KMS-11 (cell line): ENCODE results near the gene IQCE.

Source experiments
- H2AFZ ChIP-seq: fragments of 200-600 bp; sonication (generic); 2 replicates; pipeline ENCODE4 v1.6.1; 2016; ENCODE audit warnings: antibody characterized with exemption, mixed run types, low read depth
- H3K27ac ChIP-seq: fragments of 200-600 bp; sonication (generic); 2 replicates; pipeline ENCODE4 v1.6.1; 2016; ENCODE audit warnings: mild to moderate bottlenecking, mixed run types
- H3K27me3 ChIP-seq: fragments of 200-600 bp; sonication (generic); 2 replicates; pipeline ENCODE4 v1.6.1; 2017; ENCODE audit warnings: mild to moderate bottlenecking, low read depth, mixed run types, moderate library complexity; ENCODE audit not compliant: insufficient read depth
- H3K36me3 ChIP-seq: fragments of 200-600 bp; sonication (generic); 2 replicates; pipeline ENCODE4 v1.6.1; 2017; ENCODE audit warnings: mild to moderate bottlenecking, mixed run types; ENCODE audit not compliant: insufficient read depth
- H3K4me1 ChIP-seq: fragments of 200-600 bp; sonication (generic); 2 replicates; pipeline ENCODE4 v1.6.1; 2016; ENCODE audit warnings: mild to moderate bottlenecking, low read depth, mixed run types; ENCODE audit not compliant: poor library complexity, severe bottlenecking
- H3K4me2 ChIP-seq: fragments of 200-600 bp; sonication (generic); 2 replicates; pipeline ENCODE4 v1.7.0; 2016; ENCODE audit warnings: mild to moderate bottlenecking, mixed run types
- H3K4me3 ChIP-seq: fragments of 200-600 bp; sonication (generic); IDR thresholded peaks from 2 replicates; pipeline ENCODE4 v1.6.1; 2017; ENCODE audit warnings: low read depth, low read length, mixed read lengths; ENCODE audit not compliant: insufficient read depth
- H3K79me2 ChIP-seq: fragments of 200-600 bp; sonication (generic); 2 replicates; pipeline ENCODE4 v1.6.1; 2016; ENCODE audit warnings: low read depth, mixed run types; ENCODE audit not compliant: insufficient read depth
- H3K9ac ChIP-seq: fragments of 200-600 bp; sonication (generic); 2 replicates; pipeline ENCODE4 v1.6.1; 2016; ENCODE audit warnings: mild to moderate bottlenecking, mixed run types
- H4K20me1 ChIP-seq: fragments of 200-600 bp; sonication (generic); 2 replicates; pipeline ENCODE4 v1.6.1; 2016; ENCODE audit warnings: mild to moderate bottlenecking, mixed run types; ENCODE audit not compliant: insufficient read depth
- CTCF ChIP-seq: fragments of 200-600 bp; sonication (generic); conservative IDR thresholded peaks from 2 replicates; pipeline ENCODE4 v1.6.1; 2017; ENCODE audit warnings: low read depth, mild to moderate bottlenecking, antibody characterized with exemption, low read length, moderate library complexity, mixed read lengths

The IQCE gene

GRCh38 chr7:2661096-2661449 is 102.3 kb downstream of the IQCE start:
- H3K4me1 ChIP-seq, result no peaks in the 10 kb centered on the region
- no peak overlapping the region for H3K9ac ChIP-seq
- H3K27ac ChIP-seq, result no peak overlapping the region
- H2AFZ ChIP-seq, result no peak overlapping the region
- no peaks in the 10 kb centered on the region for H3K36me3 ChIP-seq
- no peak overlapping the region for H3K4me2 ChIP-seq
- H4K20me1 ChIP-seq, result no peaks in the 10 kb centered on the region
- peaks cover 10% of the 10 kb centered on the region; the same call in 1 of the 2 replicates for H3K27me3 ChIP-seq
- no peaks in the 10 kb centered on the region for H3K79me2 ChIP-seq
- H3K4me3 ChIP-seq, result no peak overlapping the region
- 0 out of 2 replicates have a peak, but pooled peaks have one; percentile 7 for TF ChIP-seq CTCF

GRCh38 chr7:2661602-2662272 is 103.0 kb downstream of the IQCE start:
- peaks cover 10% of the 10 kb centered on the region; the same call in 1 of the 2 replicates for H3K27me3 ChIP-seq
- no peak overlapping the region for H2AFZ ChIP-seq
- H4K20me1 ChIP-seq, result no peaks in the 10 kb centered on the region
- H3K4me2 ChIP-seq, result no peak overlapping the region
- no peak overlapping the region for H3K9ac ChIP-seq
- no peaks in the 10 kb centered on the region for H3K79me2 ChIP-seq
- no peak for TF ChIP-seq CTCF
- H3K4me3 ChIP-seq, result no peak overlapping the region
- no peaks in the 10 kb centered on the region for H3K4me1 ChIP-seq
- H3K36me3 ChIP-seq, result no peaks in the 10 kb centered on the region
- H3K27ac ChIP-seq, result no peak overlapping the region

- no peak overlapping the region for H3K4me2 ChIP-seq
- H3K9ac ChIP-seq, result no peak overlapping the region
Measured at GRCh38 chr7:2662273-2663120, 103.7 kb downstream of the IQCE start.

More at GRCh38 chr7:2662273-2663120, 103.7 kb downstream of the IQCE start:
- no peaks in the 10 kb centered on the region for H4K20me1 ChIP-seq
- peaks cover 17% of the 10 kb centered on the region; the same call in 1 of the 2 replicates for H3K27me3 ChIP-seq
- no peak overlapping the region for H2AFZ ChIP-seq
- H3K36me3 ChIP-seq, result no peaks in the 10 kb centered on the region
- no peak for TF ChIP-seq CTCF
- no peaks in the 10 kb centered on the region for H3K79me2 ChIP-seq
- H3K27ac ChIP-seq, result no peak overlapping the region
- no peaks in the 10 kb centered on the region for H3K4me1 ChIP-seq
- H3K4me3 ChIP-seq, result no peak overlapping the region
